ENCODE results near the gene KPNA6. TPM values are rescaled to one million over a fixed set of nuclear protein-coding genes. Genes with fewer than 3 reads are reported as not detected.

Gene KPNA6
- total RNA-seq, 1 donor from 2014 or later: 28.7 TPM

- Histone ChIP-seq H3K9me3 (no peaks in the 10 kb centered on the region), H3K27ac (peak overlapping the region; percentile 89), H3K4me3 (peak overlapping the region; percentile 66 to 67), H3K36me3 (peaks cover 0 to 35% of the 10 kb centered on the region in 2 donors), H3K4me1 (peaks cover 55% of the 10 kb centered on the region), H3K27me3 (no peaks in the 10 kb centered on the region)
- intact Hi-C loops (cut with DNase I): no loop called here
- TF ChIP-seq POLR2A (IDR thresholded peaks at IDR 0.05): no peak
- TF ChIP-seq POLR2AphosphoS5 (IDR thresholded peaks at IDR 0.05; ENCODE audit: insufficient read depth in 1 of 2, low read depth in 1 of 2): no peak
- no peak for TF ChIP-seq CTCF (IDR thresholded peaks at IDR 0.05)
- no peak for DNase-seq (ENCODE audit: extremely low spot score in 2 of 2)
Measured at GRCh38 chr1:32181065-32181464, 73.2 kb downstream of the KPNA6 start.

- Histone ChIP-seq H3K36me3 (peaks cover 0 to 39% of the 10 kb centered on the region in 2 donors), H3K4me3 (peak overlapping the region; percentile 66 to 67), H3K9me3 (no peaks in the 10 kb centered on the region), H3K27ac (peak overlapping the region; percentile 89), H3K4me1 (peaks cover 55% of the 10 kb centered on the region), H3K27me3 (no peaks in the 10 kb centered on the region)
- no peak for TF ChIP-seq CTCF (IDR thresholded peaks at IDR 0.05)
- no peak for TF ChIP-seq POLR2A (IDR thresholded peaks at IDR 0.05)
- no peak for TF ChIP-seq POLR2AphosphoS5 (IDR thresholded peaks at IDR 0.05; ENCODE audit: insufficient read depth in 1 of 2, low read depth in 1 of 2)
- intact Hi-C loops (cut with DNase I): no loop called here
- no peak for DNase-seq (ENCODE audit: extremely low spot score in 2 of 2)
Measured at GRCh38 chr1:32181563-32181962, 73.7 kb downstream of the KPNA6 start.

- Histone ChIP-seq H3K27ac (no peak overlapping the region), H3K4me1 (peaks cover 55% of the 10 kb centered on the region), H3K27me3 (no peaks in the 10 kb centered on the region), H3K4me3 (no peak overlapping the region), H3K9me3 (no peaks in the 10 kb centered on the region), H3K36me3 (peaks cover 0 to 39% of the 10 kb centered on the region in 2 donors)
- no peak for TF ChIP-seq POLR2AphosphoS5 (IDR thresholded peaks at IDR 0.05; ENCODE audit: insufficient read depth in 1 of 2, low read depth in 1 of 2)
- no peak for TF ChIP-seq CTCF (IDR thresholded peaks at IDR 0.05)
- no peak for TF ChIP-seq POLR2A (IDR thresholded peaks at IDR 0.05)
- intact Hi-C loops (cut with DNase I): no loop called here
- DNase-seq (ENCODE audit: extremely low spot score in 2 of 2): no peak
Measured at GRCh38 chr1:32182060-32182459, 74.2 kb downstream of the KPNA6 start.

GRCh38 chr1:32184650-32185049 lies 76.8 kb downstream of the KPNA6 start:
- H3K9me3 ChIP-seq: no peaks in the 10 kb centered on the region
- intact Hi-C loops (cut with DNase I): no loop called here
- peaks cover 0 to 64% of the 10 kb centered on the region in 2 donors for H3K36me3 ChIP-seq
- H3K4me3 ChIP-seq: no peak overlapping the region
- DNase-seq (ENCODE audit: extremely low spot score in 2 of 2): no peak
- TF ChIP-seq POLR2A (IDR thresholded peaks at IDR 0.05) (no peak), CTCF (IDR thresholded peaks at IDR 0.05) (no peak), POLR2AphosphoS5 (IDR thresholded peaks at IDR 0.05; ENCODE audit: insufficient read depth in 1 of 2, low read depth in 1 of 2) (no peak)
- no peak overlapping the region for H3K27ac ChIP-seq
- peaks cover 49% of the 10 kb centered on the region for H3K4me1 ChIP-seq
- H3K27me3 ChIP-seq: no peaks in the 10 kb centered on the region

- H3K36me3 ChIP-seq: peaks cover 0 to 77% of the 10 kb centered on the region in 2 donors
- peaks cover 40% of the 10 kb centered on the region for H3K4me1 ChIP-seq
- no peaks in the 10 kb centered on the region for H3K27me3 ChIP-seq
- intact Hi-C loops (cut with DNase I): no loop called here
- TF ChIP-seq POLR2A (IDR thresholded peaks at IDR 0.05) (no peak), CTCF (IDR thresholded peaks at IDR 0.05) (no peak), POLR2AphosphoS5 (IDR thresholded peaks at IDR 0.05; ENCODE audit: insufficient read depth in 1 of 2, low read depth in 1 of 2) (no peak)
- H3K9me3 ChIP-seq: no peaks in the 10 kb centered on the region
- H3K27ac ChIP-seq: no peak overlapping the region
- no peak overlapping the region for H3K4me3 ChIP-seq
- no peak for DNase-seq (ENCODE audit: extremely low spot score in 2 of 2)
Measured at GRCh38 chr1:32186077-32186476, 78.2 kb downstream of the KPNA6 start.

All from vagina (tissue), 2 donors.